ENCODE data around the gene MT2A.

DNA sequence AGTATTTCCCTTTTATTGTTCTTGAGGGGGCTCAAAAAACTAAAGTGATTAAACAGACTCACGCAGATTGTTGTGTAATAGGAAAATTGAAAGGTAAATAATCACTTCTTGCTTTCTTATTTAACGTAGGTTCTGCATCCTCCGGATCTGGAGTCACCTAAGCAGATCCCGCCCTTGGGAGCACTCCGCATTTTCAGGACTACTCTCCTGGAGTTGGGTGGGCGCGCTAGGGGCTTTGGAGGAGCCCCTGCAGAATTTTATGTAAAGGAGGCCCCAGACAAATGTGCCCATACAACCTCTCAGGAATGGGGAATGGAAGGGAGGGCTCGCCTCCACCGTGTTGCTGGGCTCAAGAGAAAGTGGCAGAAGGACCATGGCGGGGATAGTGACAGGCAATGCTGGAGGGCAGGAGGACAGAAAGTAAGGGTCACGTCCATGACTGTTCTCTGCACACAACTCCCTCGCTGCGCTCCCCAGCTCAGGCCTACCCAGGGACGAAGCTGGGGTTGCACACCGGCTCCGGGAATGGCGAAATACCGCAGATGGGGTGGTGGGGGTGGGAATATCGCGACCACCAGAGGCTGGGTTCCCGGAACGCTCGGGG is 8.3 kb downstream of the MT2A start:
- TF ChIP-seq EP300 (IDR thresholded peaks at IDR 0.05) (no peak), POLR2AphosphoS5 (IDR thresholded peaks at IDR 0.05) (no peak)
